ENCODE results near the gene CCDC3. TPM values are rescaled to one million over a fixed set of nuclear protein-coding genes. Genes with fewer than 3 reads are reported as not detected.

CCDC3 gene
- total RNA-seq, 1 experiment from 2014 or later: 3.3 TPM

DNA sequence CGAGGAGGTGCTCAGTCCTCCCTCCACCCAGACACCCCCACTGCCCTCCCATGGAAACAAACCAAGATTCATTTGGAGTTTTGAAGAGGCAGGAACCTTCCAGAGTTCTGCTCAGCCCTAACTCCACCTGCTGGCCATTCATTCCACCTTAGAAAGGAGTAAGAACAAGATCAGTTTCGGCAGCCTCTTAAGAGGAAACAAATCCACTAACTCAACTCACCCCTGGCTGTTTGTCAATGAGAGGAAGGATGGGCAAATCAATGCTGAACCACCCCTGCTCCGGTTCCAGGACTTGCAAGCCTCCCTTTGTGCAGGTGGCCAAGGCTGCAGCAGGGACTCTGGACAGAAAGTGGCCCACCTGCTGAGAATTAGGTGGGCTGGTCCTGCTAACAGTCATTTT is 26.2 kb downstream of the CCDC3 start:
- Histone ChIP-seq H3K27me3 (no peaks in the 10 kb centered on the region), H3K36me3 (no peaks in the 10 kb centered on the region), H3K9me3 (no peaks in the 10 kb centered on the region), H3K4me3 (no peak overlapping the region)
- no peak for DNase-seq

DNA sequence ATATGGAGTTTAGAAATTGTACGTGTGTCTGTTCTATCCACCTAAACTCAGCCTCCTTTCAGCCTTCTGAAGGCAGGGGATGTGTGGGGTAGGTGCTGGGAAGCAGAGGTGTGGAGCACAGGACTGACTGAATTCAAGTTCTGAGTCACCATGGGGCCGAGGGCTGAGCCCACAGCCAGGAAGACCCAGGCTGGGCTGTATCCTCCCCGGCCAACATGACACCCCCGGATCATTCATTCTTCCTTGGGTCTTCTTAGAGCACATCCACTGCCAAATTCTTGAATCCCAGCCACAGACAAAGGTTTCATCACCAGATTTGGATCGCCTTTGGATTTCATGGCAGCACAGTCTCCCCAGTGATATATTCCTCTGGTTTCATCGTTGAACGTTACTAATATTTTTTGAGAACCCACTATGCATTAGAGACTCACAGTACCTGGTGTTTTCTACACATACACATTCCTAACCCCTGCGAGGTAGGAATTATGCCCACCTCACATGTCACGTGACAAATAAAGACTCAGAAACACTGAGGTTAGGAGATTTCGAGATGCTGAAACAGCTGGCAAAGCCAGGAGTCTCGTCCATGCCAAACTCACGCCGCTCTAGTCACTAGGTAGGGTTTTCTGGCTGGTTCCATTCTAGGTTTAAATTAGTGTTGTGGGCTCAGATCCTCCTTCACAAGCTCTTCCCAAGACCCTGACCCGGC is 26.9 kb downstream of the CCDC3 start:
- Histone ChIP-seq H3K27me3 (no peaks in the 10 kb centered on the region), H3K9me3 (no peaks in the 10 kb centered on the region), H3K4me3 (no peak overlapping the region), H3K36me3 (no peaks in the 10 kb centered on the region)
- DNase-seq: peak; percentile 50

DNA sequence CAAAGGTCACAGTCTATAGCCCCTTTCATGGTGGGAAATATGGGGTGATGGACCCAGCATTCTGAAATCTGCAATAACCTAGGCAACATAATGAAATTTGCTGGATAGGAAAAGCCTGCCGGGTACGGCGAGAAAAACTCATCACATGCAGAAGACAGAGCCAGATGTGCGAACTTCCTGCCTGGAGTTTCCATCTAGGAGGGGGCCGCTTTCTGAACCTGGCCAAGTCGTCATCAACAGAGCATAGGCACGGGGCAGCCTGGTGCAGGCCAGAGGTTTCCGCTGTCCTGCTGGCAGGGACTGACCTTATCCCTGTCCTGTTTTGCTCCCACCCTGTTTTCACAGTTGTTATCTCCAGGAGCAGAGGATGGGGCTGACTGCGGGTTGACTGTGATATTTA is 27.4 kb downstream of the CCDC3 start:
- Histone ChIP-seq H3K9me3 (no peaks in the 10 kb centered on the region), H3K36me3 (no peaks in the 10 kb centered on the region), H3K4me3 (no peak overlapping the region), H3K27me3 (no peaks in the 10 kb centered on the region)
- no peak for DNase-seq

DNA sequence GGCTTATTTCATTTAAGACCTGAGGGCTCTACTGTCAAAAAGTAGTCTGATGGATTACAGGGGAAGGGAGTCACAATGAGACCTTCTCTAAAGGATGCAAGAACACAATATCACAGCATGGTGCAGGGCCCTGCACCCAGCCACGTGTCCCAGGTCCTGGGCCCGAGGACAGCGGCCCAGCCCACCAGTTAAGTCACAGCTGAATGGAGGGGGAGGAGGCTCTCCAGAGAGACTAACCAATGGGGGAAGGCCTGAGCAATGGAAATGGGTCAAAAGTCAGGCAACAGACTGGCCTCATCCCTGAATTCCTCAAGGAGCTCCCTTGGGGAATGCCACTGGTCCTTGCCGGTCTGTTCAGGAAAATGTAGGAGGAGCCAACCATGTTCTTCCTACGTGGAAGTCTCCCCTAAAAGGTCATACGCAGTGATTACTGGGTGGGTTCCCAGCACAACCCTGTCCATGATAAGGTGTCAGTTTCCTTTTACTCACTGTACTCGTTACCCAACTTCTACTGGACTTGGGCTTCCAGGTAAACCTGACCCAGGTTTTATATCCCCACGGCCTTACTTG is 28.3 kb downstream of the CCDC3 start:
- H3K4me3 ChIP-seq: no peak overlapping the region
- H3K9me3 ChIP-seq: peaks cover 1% of the 10 kb centered on the region
- no peak for DNase-seq
- no peaks in the 10 kb centered on the region for H3K27me3 ChIP-seq
- no peaks in the 10 kb centered on the region for H3K36me3 ChIP-seq

DNA sequence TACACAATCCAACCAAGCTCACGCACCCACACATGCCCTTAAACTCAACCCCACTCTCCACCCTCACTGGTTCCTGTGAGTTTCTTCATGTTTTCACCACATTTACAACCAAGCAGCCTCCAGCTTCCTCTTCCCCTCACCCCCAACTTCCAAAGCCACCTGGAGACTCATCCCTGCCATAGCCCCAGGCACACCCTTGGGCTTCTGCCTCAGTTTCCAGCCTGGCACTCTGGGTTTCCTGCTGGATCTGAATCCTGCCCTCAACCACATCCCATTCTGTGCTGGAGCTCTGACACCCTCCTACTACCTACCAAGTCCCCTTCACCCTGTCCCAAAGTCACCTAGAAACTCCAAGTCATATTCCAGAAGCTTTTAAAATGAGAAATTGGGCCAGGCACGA is 29.4 kb downstream of the CCDC3 start:
- DNase-seq: no peak
- no peaks in the 10 kb centered on the region for H3K27me3 ChIP-seq
- no peak overlapping the region for H3K4me3 ChIP-seq
- H3K9me3 ChIP-seq: peaks cover 3% of the 10 kb centered on the region
- H3K36me3 ChIP-seq: no peaks in the 10 kb centered on the region

DNA sequence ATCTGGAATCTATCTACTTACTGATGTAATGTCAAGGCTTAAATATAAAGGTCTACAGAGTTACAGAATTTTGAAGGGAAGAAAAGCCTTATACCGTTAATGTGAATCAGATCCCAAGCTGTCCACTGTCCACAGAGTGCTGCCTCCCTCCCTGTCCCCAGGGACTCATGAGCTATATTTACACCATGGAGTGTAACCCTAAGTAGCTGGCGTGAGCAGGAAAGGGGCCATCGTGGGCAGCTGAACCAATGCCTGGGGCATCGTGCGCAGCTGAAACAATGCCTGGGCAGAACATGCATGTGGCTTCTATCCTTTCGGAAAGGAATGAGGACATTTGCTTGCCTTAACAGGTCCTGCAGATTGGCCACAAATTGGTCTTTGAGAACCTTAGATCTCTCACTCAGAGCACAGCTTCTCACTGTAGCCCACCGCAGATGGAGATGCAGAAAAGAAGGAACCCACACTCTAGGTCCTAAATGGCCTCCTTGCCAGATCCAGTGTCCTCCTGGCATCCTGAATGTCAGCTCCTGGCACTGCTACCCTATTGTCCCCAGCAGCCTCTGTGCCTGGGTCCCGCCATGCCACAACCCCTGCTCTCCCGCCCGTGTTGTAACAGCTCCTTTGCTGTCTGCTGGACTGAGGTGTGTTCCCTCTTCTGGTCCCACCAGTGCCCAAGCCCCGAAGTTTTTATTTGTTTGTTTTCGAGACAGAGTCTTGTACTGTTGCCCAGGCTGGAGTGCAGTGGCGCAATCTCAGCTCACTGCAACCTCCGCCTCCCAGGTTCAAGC is 30.3 kb downstream of the CCDC3 start:
- Histone ChIP-seq H3K36me3 (no peaks in the 10 kb centered on the region), H3K4me3 (no peak overlapping the region), H3K9me3 (peaks cover 10% of the 10 kb centered on the region), H3K27me3 (no peaks in the 10 kb centered on the region)
- no peak for DNase-seq

DNA sequence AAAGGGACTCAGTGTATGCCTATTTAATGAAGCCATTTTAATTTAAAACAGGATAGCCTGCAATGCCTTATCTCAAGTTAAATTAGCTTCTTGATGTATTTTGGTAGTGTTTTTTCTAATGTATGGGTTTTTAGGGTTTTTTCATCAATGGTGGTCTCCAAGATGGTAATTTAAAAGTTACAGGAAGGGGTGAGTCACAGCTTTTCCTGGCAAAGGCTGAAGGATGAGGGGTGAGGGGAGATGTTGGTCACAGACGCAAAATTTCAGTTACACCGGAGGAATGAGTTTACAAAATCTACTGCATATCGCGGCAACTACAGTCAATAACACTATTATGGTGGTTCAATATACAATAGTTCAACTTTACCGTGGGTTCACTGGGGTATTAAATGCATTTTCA is 31.6 kb downstream of the CCDC3 start:
- DNase-seq: no peak
- no peaks in the 10 kb centered on the region for H3K36me3 ChIP-seq
- H3K4me3 ChIP-seq: no peak overlapping the region
- no peaks in the 10 kb centered on the region for H3K27me3 ChIP-seq
- H3K9me3 ChIP-seq: peaks cover 10% of the 10 kb centered on the region

DNA sequence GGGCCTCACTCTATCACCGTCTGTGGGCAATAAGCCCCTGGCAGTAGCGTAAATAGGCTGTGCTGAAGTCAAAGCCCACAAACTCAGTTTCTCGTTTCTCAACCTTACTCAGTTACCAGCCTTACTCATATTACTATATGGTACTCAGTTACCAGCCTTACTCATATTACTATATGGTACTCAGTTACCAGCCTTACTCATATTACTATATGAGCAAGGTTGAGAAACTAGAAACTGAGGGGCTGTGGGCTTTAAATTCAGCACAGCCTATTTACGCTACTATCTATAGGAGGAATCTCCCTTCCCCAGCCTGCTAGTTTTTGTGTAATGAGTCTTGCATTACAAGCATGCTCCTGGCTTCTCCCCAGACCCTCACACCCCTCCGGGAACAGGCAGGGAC is 35.4 kb downstream of the CCDC3 start:
- Histone ChIP-seq H3K27me3 (no peaks in the 10 kb centered on the region), H3K4me3 (no peak overlapping the region), H3K9me3 (peaks cover 10% of the 10 kb centered on the region), H3K36me3 (no peaks in the 10 kb centered on the region)
- no peak for DNase-seq

DNA sequence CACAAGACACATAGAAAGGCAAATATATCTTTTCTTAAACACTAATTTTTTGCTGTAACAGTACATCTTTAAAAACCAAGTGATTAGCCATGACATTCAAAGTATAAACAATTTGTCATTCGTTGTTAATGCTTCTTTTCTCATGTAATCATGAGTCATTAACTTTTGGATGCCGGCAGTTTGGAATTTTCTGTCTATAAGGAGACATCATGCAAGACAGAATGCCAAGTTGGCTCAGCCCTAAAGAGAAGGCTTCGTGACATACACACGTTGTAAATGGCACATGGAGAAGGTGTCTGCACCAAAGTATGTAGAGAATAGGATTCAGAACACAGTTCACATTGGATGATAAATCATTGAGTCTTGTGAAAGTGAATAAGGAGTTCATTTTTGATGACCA is 35.9 kb downstream of the CCDC3 start:
- no peak overlapping the region for H3K4me3 ChIP-seq
- peak; percentile 79 for DNase-seq
- peaks cover 10% of the 10 kb centered on the region for H3K9me3 ChIP-seq
- no peaks in the 10 kb centered on the region for H3K36me3 ChIP-seq
- no peaks in the 10 kb centered on the region for H3K27me3 ChIP-seq

DNA sequence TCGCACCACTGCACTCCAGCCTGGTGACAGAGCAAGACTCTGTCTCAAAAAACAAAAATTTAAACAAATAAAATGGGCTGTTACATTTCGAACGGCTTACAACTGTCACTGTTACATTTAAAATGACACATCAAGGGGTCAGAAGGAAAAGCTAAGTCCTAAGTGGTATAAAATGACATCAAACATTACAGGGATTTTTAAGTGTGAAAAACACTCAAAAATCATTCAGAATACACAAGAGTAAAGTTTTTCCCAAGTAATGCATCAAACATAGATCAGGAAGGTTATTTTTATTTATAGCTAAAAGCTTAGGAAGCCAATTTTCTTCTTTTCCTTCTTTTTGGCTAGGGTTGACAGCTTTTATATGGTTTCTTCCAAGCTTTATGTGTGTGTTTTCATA is 39.0 kb downstream of the CCDC3 start:
- Histone ChIP-seq H3K9me3 (peaks cover 7% of the 10 kb centered on the region; the same call in 1 of the 2 replicates), H3K27me3 (no peaks in the 10 kb centered on the region), H3K36me3 (no peaks in the 10 kb centered on the region), H3K4me3 (no peak overlapping the region)
- DNase-seq: no peak

DNA sequence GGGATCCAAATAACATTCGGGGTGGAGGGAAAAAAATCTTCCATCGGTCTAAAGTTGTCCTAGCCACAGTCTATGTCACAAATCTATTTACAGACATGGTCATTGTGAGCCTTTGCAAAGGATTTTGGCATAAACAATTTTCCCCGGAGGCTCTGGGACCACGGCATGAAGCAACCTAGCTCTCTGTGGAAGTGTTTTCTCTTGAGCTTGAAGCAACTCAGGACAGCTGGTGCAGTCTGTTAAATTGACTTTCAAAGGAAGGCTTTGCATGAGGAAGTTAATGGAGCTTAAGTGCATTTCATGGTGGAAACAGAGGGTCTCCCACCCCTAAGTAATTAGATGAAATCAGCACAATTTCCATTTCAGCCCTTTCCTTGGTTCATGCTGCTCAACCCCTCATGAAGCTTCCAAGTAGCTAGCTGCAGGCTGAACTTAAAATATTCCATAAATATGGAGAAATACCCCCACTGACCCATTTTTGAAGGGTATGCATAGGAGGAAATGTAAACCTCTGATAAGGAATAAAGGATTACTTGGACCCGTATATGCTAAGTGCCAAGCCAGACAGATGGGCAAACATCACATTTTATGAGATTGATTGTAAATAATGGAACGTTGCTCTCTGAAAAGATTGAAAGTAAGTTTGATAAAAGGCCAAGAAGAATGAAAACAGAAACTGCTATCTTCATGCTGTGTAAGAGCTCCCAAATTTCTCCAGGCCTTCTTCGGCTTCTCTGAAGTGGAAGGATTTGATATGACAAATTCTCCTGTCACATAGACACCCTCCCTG is 39.9 kb downstream of the CCDC3 start:
- Histone ChIP-seq H3K27me3 (no peaks in the 10 kb centered on the region), H3K36me3 (no peaks in the 10 kb centered on the region), H3K9me3 (peaks cover 3% of the 10 kb centered on the region; the same call in 1 of the 2 replicates), H3K4me3 (no peak overlapping the region)
- DNase-seq: no peak

DNA sequence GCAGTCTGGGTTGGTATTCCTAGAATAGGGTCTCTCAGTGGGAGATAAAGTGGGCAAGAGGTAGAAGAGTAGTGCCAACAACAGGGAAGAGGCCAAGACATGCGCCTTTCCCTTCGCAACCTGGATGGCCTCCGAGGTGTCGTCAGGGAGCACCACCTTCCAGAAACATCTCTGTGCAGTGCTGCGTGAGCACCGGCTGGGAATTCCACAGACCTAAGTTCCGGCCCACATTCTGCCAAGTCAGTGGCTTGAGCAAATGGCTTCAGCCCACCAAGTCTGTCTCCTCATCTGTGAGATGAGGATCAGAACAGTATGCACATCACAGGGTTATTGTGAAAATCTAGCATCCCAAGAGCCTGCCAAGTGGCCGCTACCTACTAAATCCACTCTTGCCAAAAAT is 40.6 kb downstream of the CCDC3 start:
- H3K36me3 ChIP-seq: no peaks in the 10 kb centered on the region
- DNase-seq: no peak

DNA sequence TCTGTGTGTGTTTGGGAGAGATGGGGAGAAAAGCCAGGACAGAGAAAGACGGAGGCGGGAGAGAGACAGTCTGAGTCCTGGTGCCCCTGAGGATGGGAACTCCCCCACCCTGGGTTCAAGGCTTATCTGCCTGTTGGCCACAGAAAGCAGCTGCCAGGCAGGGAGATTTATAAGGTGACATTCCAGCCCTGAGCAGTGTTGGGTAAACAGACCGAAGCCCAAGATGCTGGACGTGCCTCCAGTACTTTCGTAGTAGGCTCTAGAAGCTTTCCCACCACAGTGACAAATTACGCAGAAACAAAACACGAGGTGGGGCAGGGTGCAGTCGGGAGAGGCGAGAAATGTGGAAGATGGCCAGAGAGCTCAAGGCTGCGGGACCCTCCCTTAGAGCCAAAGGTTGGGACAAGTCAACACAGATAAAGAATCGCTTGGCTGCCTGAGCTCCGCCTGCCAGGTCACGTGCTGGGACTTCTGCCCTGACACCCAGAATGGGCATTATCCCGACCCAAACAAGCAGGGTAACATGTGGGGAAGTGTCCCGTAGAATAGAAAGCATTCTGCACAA is 41.1 kb downstream of the CCDC3 start:
- Histone ChIP-seq H3K9me3 (no peaks in the 10 kb centered on the region; the same call in 1 of the 2 replicates), H3K4me3 (no peak overlapping the region), H3K27me3 (no peaks in the 10 kb centered on the region), H3K36me3 (no peaks in the 10 kb centered on the region)
- DNase-seq: no peak

More for the DNA sequence above, 40.6 kb downstream of the CCDC3 start:
- H3K9me3 ChIP-seq: no peaks in the 10 kb centered on the region; the same call in 1 of the 2 replicates
- no peaks in the 10 kb centered on the region for H3K27me3 ChIP-seq
- H3K4me3 ChIP-seq: no peak overlapping the region

DNA sequence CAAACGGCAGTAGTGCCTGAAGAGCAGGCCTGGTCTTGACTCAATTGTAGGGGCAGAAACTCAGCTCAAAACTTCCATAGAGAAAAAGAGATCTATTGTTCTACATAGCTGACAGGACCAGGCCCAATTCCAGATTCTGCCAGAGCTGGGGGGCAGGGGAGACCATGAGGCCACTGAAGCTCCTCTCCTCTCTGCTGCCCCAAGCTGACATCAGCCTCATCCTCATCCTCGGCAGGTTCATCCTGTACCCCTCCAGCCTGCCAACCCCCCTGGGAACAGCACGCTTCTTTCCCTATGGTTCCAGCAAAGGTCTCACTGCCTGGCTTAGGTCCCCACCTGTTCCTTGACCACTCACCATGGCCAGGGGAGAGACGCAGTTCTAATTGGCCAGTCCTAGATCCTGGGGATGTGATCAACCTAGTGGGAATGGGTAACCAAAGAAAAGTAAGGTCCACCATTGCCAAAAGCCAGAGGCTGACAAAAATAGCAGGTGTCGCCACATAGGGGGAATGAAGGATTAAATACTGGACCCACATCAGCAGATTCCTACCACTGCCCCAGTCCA is 42.9 kb downstream of the CCDC3 start:
- Histone ChIP-seq H3K36me3 (no peaks in the 10 kb centered on the region), H3K9me3 (peaks cover 3% of the 10 kb centered on the region), H3K27me3 (no peaks in the 10 kb centered on the region), H3K4me3 (no peak overlapping the region)
- no peak for DNase-seq

DNA sequence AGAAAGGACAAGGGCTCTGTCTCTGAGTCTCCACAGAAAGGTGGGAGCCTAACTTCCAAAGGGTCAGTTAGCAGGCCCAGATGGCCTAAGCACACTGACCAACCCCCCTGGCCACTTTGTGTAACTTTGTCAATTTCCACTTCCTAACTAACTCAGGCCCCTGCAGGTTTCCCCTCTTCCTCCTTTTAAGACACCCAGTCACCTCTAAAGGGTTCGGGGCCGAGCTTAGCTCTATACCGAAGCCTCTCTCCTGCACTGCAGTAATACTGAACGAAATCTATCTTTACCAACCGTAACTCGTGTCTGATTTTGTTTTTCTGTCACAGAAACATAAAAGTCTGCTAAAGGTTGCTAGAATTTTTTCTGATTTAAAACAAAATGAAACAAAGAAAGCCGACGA is 44.4 kb downstream of the CCDC3 start:
- H3K27me3 ChIP-seq: no peaks in the 10 kb centered on the region
- no peak for DNase-seq
- H3K9me3 ChIP-seq: peaks cover 13% of the 10 kb centered on the region
- H3K36me3 ChIP-seq: no peaks in the 10 kb centered on the region
- H3K4me3 ChIP-seq: no peak overlapping the region

DNA sequence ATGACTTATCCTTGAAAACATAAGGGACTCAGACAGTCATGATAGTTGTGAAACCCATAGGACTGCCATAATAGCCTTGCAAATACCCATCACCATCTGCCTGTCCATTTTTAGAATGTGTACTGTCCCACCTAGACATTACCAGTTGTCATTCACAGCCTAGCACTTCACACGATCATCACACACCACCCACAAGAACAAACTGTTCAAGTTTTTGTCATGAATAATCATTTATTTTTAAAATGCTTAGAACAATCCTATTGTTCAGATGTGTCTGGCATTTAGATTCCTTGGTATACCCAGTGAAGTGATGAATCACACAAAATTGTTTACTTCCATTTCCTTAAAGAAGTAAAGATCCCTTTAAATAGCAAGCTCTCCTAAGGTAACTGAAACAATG is 46.6 kb downstream of the CCDC3 start:
- H3K36me3 ChIP-seq: no peaks in the 10 kb centered on the region
- peaks cover 14% of the 10 kb centered on the region for H3K9me3 ChIP-seq
- no peak overlapping the region for H3K4me3 ChIP-seq
- no peak for DNase-seq
- H3K27me3 ChIP-seq: no peaks in the 10 kb centered on the region

Data from MG63 (cell line).